Trophoblast cell (in vitro differentiated cells and primary cell): Measurements from ENCODE around the gene SPATA45.

Source experiments
- DNase-seq, 2 donors: peaks; one replicate each; pipeline ENCODE4 v3.0.0-alpha.2; 2016
- H2AFZ ChIP-seq: 2 replicates; pipeline ENCODE4 v1.6.1; 2013; ENCODE audit warnings: low read length, moderate library complexity, mild to moderate bottlenecking; ENCODE audit not compliant: insufficient read depth, poor library complexity
- H2AK5ac ChIP-seq: 2 replicates; pipeline ENCODE4 v1.6.1; 2013; ENCODE audit warnings: mild to moderate bottlenecking, low read length
- H2BK120ac ChIP-seq: 2 replicates; pipeline ENCODE4 v1.6.1; 2013; ENCODE audit warnings: low read length, mild to moderate bottlenecking, moderate library complexity; ENCODE audit not compliant: insufficient read depth, poor library complexity
- H2BK12ac ChIP-seq: 2 replicates; pipeline ENCODE4 v1.6.1; 2013; ENCODE audit warnings: mild to moderate bottlenecking, low read length, moderate library complexity
- H2BK5ac ChIP-seq: 2 replicates; pipeline ENCODE4 v1.6.1; 2013; ENCODE audit warnings: low read length, low read depth, moderate library complexity, mild to moderate bottlenecking; ENCODE audit not compliant: poor library complexity
- H3K14ac ChIP-seq: 2 replicates; pipeline ENCODE4 v1.6.1; 2013; ENCODE audit warnings: mild to moderate bottlenecking, low read length
- H3K18ac ChIP-seq: 2 replicates; pipeline ENCODE4 v1.6.1; 2013; ENCODE audit warnings: mild to moderate bottlenecking, low read length
- H3K23ac ChIP-seq: 2 replicates; pipeline ENCODE4 v1.6.1; 2013; ENCODE audit warnings: low read length
- H3K27ac ChIP-seq: 2 replicates; pipeline ENCODE4 v1.5.1; 2013; ENCODE audit warnings: low read depth, mild to moderate bottlenecking, inconsistent platforms, low read length, moderate library complexity
- H3K27me3 ChIP-seq: 2 replicates; pipeline ENCODE4 v1.6.1; 2013; ENCODE audit warnings: inconsistent platforms, mild to moderate bottlenecking, low read length, moderate library complexity; ENCODE audit not compliant: insufficient read depth
- H3K36me3 ChIP-seq, 2 experiments: 1 replicate in 1 of 2; 2 replicates in 1 of 2; pipeline ENCODE4 v1.6.1; 2013; ENCODE audit warnings: low read length in 2 of 2, mild to moderate bottlenecking in 2 of 2, moderate library complexity in 1 of 2; ENCODE audit not compliant: insufficient read depth in 2 of 2, control insufficient read depth in 1 of 2
- H3K4ac ChIP-seq: 2 replicates; pipeline ENCODE4 v1.6.1; 2013; ENCODE audit warnings: low read depth, mild to moderate bottlenecking, low read length, moderate library complexity
- H3K4me1 ChIP-seq, 2 experiments: 1 replicate in 1 of 2; 2 replicates in 1 of 2; pipeline ENCODE4 v1.6.1; 2013; ENCODE audit warnings: low read length in 2 of 2, mild to moderate bottlenecking in 2 of 2, moderate library complexity in 1 of 2; ENCODE audit not compliant: insufficient read depth in 2 of 2, control insufficient read depth in 1 of 2
- H3K4me2 ChIP-seq: 2 replicates; pipeline ENCODE4 v1.6.1; 2013; ENCODE audit warnings: inconsistent platforms, mild to moderate bottlenecking, low read length, moderate library complexity
- H3K4me3 ChIP-seq: 2 replicates; pipeline ENCODE4 v1.5.1; 2013; ENCODE audit warnings: mild to moderate bottlenecking, low read depth, low read length, inconsistent platforms
- H3K79me1 ChIP-seq: one replicate; pipeline ENCODE4 v1.6.1; 2013; ENCODE audit warnings: low read length
- H3K79me2 ChIP-seq: 2 replicates; pipeline ENCODE4 v1.6.1; 2013; ENCODE audit warnings: low read length, mild to moderate bottlenecking; ENCODE audit not compliant: control insufficient read depth, insufficient read depth, poor library complexity
- H3K9ac ChIP-seq: 2 replicates; pipeline ENCODE4 v1.6.1; 2013; ENCODE audit warnings: mild to moderate bottlenecking, low read length
- H3K9me3 ChIP-seq: 2 replicates; pipeline ENCODE4 v1.6.1; 2013; ENCODE audit warnings: low read depth, mild to moderate bottlenecking, control low read depth, inconsistent platforms, low read length; ENCODE audit not compliant: insufficient read depth
- H4K12ac ChIP-seq: 2 replicates; pipeline ENCODE4 v1.6.1; 2013; ENCODE audit warnings: low read depth, mild to moderate bottlenecking, low read length, moderate library complexity
- H4K8ac ChIP-seq: 2 replicates; pipeline ENCODE4 v1.6.1; 2013; ENCODE audit warnings: low read depth, mild to moderate bottlenecking, low read length, moderate library complexity
- H4K91ac ChIP-seq: one replicate; pipeline ENCODE4 v1.6.1; 2013; ENCODE audit warnings: low read depth, mild to moderate bottlenecking, low read length, moderate library complexity
- WGBS: extraction: QIAGEN DNeasy Blood & Tissue Kit; methylation state at CpG from one replicate; pipeline ENCODE4 v1.1.7; 2013; ENCODE audit warnings: missing lambda C conversion rate; ENCODE audit not compliant: insufficient read length, insufficient coverage; ENCODE audit errors: extremely low coverage; 5-methylcytosine and 5-hydroxymethylcytosine counted together

Gene SPATA45

DNA sequence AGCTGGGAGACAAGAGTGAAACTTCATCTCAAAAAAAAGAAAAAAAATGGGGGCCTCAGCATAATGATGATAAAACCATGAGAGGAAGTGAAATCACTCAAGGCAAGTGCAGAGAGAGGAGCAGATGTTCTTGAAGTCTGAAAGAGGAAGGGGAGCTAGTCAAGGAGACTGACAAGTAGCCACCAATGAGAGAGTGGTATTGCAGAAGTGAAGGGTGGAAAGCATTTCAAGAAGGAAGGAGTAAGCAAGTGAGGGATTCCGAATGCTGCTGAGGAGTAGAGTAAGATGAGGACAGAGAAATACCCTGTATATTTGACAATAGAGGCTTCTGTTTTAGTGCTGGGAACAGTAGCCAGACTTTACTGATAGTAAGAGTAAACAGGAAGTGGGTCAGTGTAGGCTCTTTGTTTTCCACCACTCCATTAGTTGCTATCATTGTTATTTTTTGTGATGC, 52.9 kb downstream of the SPATA45 start:
- H3K9me3 ChIP-seq = no peaks in the 10 kb centered on the region
- H2AFZ ChIP-seq = no peak overlapping the region
- no peaks in the 10 kb centered on the region for H3K27me3 ChIP-seq
- no peak overlapping the region for H3K27ac ChIP-seq
- no peak overlapping the region for H3K4me2 ChIP-seq
- WGBS = no CpG with 5 or more reads among the region's 1 CpG
- peak in 1 of 2 donors; percentile 18 for DNase-seq
- H3K9ac ChIP-seq = no peak overlapping the region
- H3K79me2 ChIP-seq = peaks cover 7% of the 10 kb centered on the region
- H3K4me1 ChIP-seq = peaks cover 2% of the 10 kb centered on the region in 2 experiments
- H2BK5ac ChIP-seq = no peak overlapping the region
- no peak overlapping the region for H2BK12ac ChIP-seq
- H4K91ac ChIP-seq = no peak overlapping the region
- no peak overlapping the region for H2AK5ac ChIP-seq
- no peak overlapping the region for H3K4ac ChIP-seq
- H2BK120ac ChIP-seq = no peak overlapping the region
- H3K14ac ChIP-seq = no peak overlapping the region
- no peak overlapping the region for H3K23ac ChIP-seq
- H3K36me3 ChIP-seq = peaks cover 0 to 1% of the 10 kb centered on the region in 2 experiments
- H4K12ac ChIP-seq = no peak overlapping the region
- H3K4me3 ChIP-seq = no peak overlapping the region
- no peak overlapping the region for H3K18ac ChIP-seq
- H4K8ac ChIP-seq = no peak overlapping the region
- H3K79me1 ChIP-seq = peaks cover 9% of the 10 kb centered on the region

DNA sequence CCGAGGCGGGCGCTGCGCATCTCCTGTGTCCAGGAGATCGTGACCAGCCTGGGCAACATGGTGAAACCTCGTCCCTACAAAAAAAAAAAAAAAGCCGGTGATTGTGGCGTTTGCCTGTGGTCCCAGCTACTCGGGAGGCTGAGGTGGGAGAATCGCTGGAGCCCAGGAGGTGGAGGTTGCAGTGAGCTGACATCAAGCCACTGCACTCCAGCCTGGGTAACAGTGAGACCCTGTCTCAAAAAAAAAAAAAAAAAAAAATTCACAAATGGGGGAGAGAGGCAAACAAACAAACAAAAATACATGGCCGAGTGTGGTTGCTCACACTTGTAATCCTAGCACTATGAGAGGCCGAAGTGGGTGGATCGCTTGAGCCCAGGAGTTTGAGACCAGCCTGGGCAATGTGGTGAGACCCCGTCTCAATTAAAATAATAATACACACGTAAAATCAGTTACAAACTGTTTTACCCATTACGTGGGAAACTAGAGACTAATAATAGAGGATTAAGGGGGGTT, 55.0 kb downstream of the SPATA45 start:
- Histone ChIP-seq H3K79me2 (peaks cover 7% of the 10 kb centered on the region), H3K4me1 (peaks cover 2% of the 10 kb centered on the region in 2 experiments), H4K8ac (peak overlapping the region; percentile 96), H2AK5ac (no peak overlapping the region), H3K4ac (no peak overlapping the region), H3K9ac (peak overlapping the region; percentile 92), H3K4me3 (peak overlapping the region; percentile 88), H3K4me2 (peak overlapping the region; percentile 97), H3K14ac (peak overlapping the region; percentile 68), H3K36me3 (no peaks in the 10 kb centered on the region), H3K27me3 (no peaks in the 10 kb centered on the region), H4K91ac (no peak overlapping the region), H2BK12ac (no peak overlapping the region), H3K23ac (no peak overlapping the region), H2AFZ (peak overlapping the region; percentile 85), H3K9me3 (no peaks in the 10 kb centered on the region), H3K79me1 (peaks cover 9% of the 10 kb centered on the region), H2BK5ac (no peak overlapping the region), H2BK120ac (peak overlapping the region; percentile 78), H4K12ac (peak overlapping the region; percentile 83), H3K18ac (no peak overlapping the region), H3K27ac (peak overlapping the region; percentile 68)
- DNase-seq = no peak
- WGBS = no CpG with 5 or more reads among the region's 16 CpGs

DNA sequence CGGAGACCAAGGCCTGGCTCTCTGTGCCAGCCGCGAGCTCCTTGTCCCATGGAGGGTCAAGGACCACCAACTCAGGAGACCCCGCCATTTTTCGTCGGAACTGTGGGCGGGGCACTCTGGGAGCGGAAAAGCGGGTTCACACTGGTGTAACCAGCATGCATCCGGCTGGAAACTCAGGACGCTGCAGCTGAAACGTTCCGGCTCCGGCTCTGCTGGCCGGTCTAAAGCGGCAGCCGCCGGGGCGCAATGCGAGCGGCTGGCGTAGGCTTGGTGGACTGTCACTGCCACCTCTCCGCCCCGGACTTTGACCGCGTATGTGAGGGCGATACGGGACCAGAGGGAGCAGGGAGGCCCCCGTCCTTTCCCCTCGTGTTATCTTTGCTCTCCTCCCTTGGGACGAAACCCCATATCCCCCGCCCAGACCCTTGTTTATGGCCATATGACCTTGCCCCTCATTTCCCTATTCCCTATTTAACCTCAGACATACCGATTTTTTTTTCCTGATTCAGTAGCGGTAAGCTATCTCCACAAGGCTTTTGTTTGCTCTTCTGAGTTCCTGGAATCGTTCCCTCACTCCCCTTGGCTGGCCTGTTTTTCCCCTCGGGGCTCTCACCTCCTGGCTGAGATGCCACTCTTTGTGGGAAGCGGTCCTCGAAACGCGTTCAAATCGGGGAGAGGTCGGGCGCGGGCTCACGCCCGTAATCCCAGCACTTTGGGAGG, 55.6 kb downstream of the SPATA45 start, which contains the start of the genes NSL1 and TATDN3:
NSL1 (minus strand) TSS at position 102 of the 720 bp plus-strand sequence; CDS start at position 88, 14 bp downstream.
TATDN3 (plus strand) TSS at position 219 of the 720 bp plus-strand sequence; CDS start at position 247, 28 bp downstream.
- DNase-seq = peak; percentile 96 to 99
- Histone ChIP-seq H3K23ac (no peak within 1 kb of the TSS), H3K4me3 (peak within 1 kb of the TSS; percentile 88), H2AFZ (peak within 1 kb of the TSS; percentile 89), H2BK120ac (peak within 1 kb of the TSS; percentile 78), H4K91ac (peak within 1 kb of the TSS; percentile 70), H3K27ac (peak within 1 kb of the TSS; percentile 68), H3K4me1 (peaks cover 2% of the 10 kb centered on the region in 2 experiments), H3K18ac (peak within 1 kb of the TSS; percentile 90), H4K12ac (peak within 1 kb of the TSS; percentile 86), H2BK12ac (no peak within 1 kb of the TSS), H3K36me3 (peaks cover under 1% of the 10 kb centered on the region in 2 experiments), H3K79me1 (peaks cover 9% of the 10 kb centered on the region), H3K9me3 (no peaks in the 10 kb centered on the region), H3K4me2 (peak within 1 kb of the TSS; percentile 97), H3K79me2 (peaks cover 7% of the 10 kb centered on the region), H4K8ac (peak within 1 kb of the TSS; percentile 96), H2BK5ac (peak within 1 kb of the TSS; percentile 45), H3K14ac (peak within 1 kb of the TSS; percentile 75), H3K4ac (peak within 1 kb of the TSS; percentile 83), H2AK5ac (no peak within 1 kb of the TSS), H3K27me3 (no peaks in the 10 kb centered on the region), H3K9ac (peak within 1 kb of the TSS; percentile 92)
- WGBS = no CpG with 5 or more reads among the region's 46 CpGs

DNA sequence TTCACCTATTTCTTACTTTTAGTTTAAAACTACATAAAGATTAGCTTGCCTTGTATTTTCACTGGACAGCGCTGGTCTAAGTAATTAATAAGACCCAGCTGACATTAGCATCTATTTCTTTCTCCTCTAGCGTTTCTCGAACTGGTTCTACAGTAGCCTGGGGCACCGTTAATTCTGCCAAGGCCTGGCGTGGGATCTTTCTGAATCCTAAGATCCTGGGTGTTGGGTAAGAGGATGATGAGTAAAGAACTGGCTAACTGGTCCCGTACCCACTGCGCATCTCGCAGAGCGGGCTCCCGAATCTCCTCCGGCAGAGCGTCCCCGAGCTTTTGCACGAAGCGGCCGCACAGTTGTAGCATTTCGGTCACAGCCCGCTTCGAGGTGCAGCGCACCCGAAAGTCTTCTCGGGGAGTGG, 56.2 kb downstream of the SPATA45 start:
- WGBS = no CpG with 5 or more reads among the region's 22 CpGs
- Histone ChIP-seq H3K9ac (peak overlapping the region; percentile 74), H3K14ac (peak overlapping the region; percentile 75), H2BK5ac (peak overlapping the region; percentile 45), H3K18ac (peak overlapping the region; percentile 83), H4K8ac (peak overlapping the region; percentile 94), H4K91ac (peak overlapping the region; percentile 53), H3K4me3 (peak overlapping the region; percentile 88), H4K12ac (peak overlapping the region; percentile 86), H3K4me1 (peaks cover 2% of the 10 kb centered on the region in 2 experiments), H3K79me2 (peaks cover 7% of the 10 kb centered on the region), H3K27me3 (no peaks in the 10 kb centered on the region), H3K9me3 (no peaks in the 10 kb centered on the region), H2BK120ac (peak overlapping the region; percentile 35), H3K79me1 (peaks cover 9% of the 10 kb centered on the region), H3K4me2 (peak overlapping the region; percentile 62), H3K27ac (no peak overlapping the region), H2AK5ac (no peak overlapping the region), H3K23ac (no peak overlapping the region), H3K36me3 (peaks cover 5% of the 10 kb centered on the region in 2 experiments), H2AFZ (peak overlapping the region; percentile 89), H2BK12ac (no peak overlapping the region), H3K4ac (peak overlapping the region; percentile 83)
- DNase-seq = peak; percentile 83 to 91
